GM19438 (cell line): ENCODE results near the gene TEX48.

Experiments used
- ATAC-seq: cut with Tn5 transposase; IDR thresholded peaks from one replicate; pipeline ENCODE4 v1.9.1; 2021; ENCODE audit warnings: low read depth; ENCODE audit not compliant: unreplicated experiment

TEX48 gene

GRCh38 chr9:114694146-114694545, 12.2 kb upstream of the TEX48 start:
- ATAC-seq: no peak

GRCh38 chr9:114693248-114693855, 11.4 kb upstream of the TEX48 start:
- ATAC-seq: no peak

GRCh38 chr9:114691956-114692295, 9.9 kb upstream of the TEX48 start:
- ATAC-seq: no peak

GRCh38 chr9:114691046-114691955, 9.3 kb upstream of the TEX48 start:
- ATAC-seq: no peak

DNA sequence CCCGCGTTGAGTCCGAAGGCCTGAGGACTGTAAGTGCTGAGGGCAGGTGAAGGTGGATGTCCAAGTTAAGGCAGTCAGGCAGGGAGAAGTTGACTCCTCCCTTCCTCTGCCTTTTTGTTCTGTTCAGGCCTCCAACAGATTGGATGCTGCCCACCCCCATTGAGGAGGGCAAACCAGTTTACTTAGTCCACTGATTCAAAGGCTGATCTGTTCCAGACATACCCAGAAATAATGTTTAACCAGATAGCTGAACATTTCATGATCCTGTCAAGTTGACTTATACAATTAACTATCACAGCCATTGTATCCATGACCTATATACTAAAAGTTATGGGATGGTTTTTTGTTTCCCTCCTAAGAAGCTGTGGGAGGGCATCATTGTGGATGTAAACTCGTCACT, 8.3 kb upstream of the TEX48 start:
- no peak for ATAC-seq

- no peak for ATAC-seq
Measured at GRCh38 chr9:114689813-114690212, 7.8 kb upstream of the TEX48 start.

DNA sequence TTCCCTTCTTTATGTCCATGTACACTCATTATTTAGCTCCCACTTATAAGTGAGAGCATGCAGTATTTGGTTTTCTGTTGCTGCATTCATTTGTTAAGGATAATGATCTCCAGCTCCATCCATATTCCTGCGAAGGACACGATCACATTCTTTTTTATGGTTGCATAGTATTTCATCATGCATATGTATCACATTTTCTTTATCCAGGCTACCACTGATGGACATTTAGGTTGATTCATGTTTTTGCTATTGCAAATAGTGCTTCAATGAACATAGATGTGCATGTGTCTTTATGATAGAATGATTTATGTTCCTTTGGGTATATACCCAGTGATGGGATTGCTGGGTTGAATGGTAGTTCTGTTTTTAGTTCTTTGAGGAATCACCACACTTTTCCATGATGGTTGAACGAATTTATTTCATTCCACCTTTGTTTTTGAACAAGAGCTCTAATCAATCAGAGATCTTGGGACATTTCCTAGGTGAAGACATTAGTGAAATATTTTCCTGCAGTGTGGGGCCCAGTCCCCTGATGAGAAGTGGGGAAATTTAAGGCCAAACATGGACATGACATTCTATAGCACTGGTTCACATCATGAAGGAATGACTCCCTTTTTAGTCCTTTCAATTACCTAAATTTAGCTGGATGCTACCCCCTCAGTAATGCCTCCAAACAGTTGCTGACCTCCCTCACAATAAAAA, 7.1 kb upstream of the TEX48 start:
- no peak for ATAC-seq

DNA sequence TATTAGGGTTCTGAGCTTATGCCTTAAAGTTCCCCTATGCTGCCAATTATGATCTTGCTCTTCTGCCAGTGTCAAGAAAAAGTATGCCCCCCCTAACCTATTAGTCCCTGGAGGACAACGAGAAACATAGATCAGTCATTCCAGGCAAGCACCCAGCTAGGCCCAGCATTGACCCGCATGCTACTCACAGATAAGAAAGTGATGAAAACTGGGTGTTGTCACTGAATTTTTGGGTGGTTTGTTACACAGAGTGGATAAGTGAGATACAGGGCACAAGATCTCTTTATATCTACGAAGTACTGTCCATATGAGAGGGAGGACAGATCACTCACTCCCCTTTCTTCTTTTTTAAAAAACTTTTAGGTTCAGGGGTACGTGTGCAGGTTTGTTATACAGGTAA, 6.4 kb upstream of the TEX48 start:
- ATAC-seq: no peak

GRCh38 chr9:114687034-114687433, 5.0 kb upstream of the TEX48 start:
- no peak for ATAC-seq

DNA sequence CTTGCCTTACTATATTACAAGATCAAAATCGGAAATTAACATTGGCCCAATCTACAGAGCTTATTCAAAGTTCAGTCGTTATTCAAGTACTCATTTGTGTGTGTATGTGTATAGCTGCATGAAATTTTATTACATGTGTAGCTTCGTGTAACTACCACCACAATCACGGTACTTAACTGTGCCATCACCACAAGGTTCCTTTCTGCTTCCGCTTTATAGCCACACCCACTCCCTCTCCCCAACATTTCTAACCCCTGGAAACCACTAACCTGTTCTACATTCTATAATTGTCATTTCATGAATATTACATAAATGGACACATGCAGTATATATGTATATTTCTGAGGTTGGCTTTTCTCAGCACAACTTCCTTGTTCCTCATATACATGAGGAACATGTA, 4.0 kb upstream of the TEX48 start:
- no peak for ATAC-seq

DNA sequence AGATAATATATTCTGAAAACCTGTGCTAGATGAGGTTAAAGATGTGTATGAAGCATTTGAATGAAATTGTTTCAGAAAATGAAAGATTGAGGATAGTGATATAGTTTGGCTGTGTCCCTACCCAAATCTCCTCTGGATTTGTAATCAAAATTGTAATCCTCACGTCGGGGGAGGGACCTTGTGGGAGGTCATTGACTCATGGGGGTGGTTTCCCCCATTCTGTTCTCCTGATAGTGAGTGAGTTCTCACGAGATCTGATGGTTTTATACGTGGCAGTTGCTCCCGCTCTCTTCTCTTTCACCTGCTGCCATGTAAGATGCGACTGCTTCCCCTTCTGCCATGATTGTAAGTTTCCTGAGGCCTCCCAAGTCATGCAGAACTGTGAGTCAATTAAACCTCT, 2.0 kb upstream of the TEX48 start:
- no peak for ATAC-seq

- no peak for ATAC-seq
Measured at GRCh38 chr9:114682846-114683245, 854 bp upstream of the TEX48 start.

DNA sequence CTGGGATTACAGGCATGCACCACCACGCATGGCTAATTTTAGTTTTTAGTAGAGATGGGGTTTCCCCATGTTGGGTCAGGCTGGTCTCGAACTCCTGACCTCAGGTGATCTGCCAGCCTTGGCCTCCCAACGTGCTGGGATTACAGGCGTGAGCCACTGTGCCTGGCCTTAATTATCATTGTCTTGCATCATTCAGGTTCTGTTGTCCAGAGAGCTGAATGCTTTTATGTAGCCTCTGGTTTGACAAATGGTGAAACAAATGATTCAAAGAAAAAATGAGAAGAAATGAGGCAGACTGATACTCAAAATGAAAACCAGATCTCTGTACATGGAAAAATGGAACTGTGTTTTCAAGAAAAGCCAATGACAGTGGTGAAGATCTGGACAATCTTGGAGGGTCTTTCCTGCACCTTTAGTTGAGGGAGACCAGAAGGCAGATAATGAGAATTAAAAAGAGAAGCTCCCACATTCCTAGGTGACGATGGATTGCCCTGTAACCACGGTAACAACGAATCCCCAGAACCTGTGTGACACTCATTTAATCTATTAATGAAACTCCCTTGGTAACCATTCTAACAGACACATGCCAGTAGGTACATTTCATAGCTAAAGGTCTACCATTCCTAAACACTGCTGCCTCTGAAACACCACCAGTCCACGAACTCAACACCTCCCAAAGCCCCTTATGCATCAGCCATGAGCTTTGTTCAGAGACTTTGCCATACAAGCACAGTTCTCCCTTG, 1.6 kb downstream of the TEX48 start:
- no peak for ATAC-seq

DNA sequence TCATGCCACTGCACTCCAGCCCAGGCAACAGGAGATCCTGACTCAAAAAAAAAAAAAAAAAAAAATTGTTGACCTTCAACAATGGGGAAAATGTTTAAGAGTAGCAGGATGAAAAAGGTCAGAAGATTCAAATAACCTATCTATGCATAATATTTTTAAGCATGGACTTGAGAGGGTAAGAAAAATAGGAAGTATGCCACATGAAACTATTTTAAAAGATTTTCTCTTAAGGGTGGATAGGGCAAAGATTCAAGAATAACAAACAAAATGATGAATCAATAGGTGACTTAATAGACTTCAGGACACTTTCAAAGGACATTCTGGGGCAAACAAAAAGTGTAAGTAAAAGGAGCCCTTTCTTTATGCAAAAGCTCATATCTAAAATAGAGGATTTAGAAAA, 3.2 kb downstream of the TEX48 start:
- ATAC-seq: no peak

GRCh38 chr9:114678130-114678529, 3.9 kb downstream of the TEX48 start:
- no peak for ATAC-seq

GRCh38 chr9:114677418-114677817, 4.6 kb downstream of the TEX48 start:
- no peak for ATAC-seq

DNA sequence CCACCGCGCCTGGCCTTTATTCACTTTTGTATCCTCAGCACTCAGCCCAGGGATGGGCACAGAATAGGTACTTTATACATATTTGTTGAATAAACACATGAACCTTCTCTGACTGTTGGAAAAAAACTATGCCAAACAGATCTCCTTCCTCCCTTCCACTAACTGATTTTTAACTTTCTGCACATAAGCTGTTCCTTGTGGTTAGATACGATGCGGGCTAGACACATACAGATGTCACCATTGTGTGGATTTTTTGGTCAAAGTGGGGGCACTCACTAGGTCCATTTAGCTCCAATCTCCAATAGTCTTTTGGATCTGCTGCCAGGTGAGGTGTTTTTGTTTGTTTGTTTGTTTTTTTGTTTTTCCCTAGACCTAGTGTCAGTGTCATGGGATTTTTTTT, 5.1 kb downstream of the TEX48 start:
- ATAC-seq: no peak

DNA sequence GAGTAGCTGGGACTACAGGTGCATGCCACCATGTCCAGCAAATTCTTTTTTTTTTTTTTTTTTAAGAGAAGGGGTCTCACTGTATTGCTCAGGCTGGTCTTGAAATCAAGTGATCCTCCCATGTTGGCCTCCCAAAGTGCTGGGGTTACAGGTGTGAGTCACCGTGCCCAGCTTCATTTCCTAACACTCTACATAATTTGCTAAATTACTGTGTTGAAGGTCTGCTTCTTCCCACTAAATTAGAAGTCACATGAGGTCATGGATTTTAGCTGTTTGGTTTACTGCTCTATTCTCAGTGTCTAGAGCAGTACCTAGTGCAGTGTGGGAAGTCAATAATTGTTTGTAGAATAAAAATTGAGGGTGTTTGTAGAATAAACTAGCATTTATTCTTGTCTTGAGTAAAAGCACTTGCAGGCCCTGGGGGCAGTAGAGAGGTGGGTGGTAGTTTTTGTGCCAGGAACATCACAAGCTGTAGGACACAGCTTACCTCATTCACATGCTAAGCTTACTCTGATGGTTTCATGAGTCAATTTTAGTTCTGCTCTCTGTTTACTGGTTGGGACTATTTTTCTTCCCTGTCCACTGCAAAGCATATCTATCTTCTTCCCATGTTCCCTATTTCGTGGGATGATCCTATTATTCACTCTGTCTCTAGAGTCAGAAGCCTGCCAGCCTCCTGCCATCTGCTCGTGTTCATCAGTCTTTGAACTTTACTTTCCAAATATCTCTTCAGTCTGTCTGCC, 7.0 kb downstream of the TEX48 start:
- ATAC-seq: no peak

GRCh38 chr9:114674076-114674797, 7.8 kb downstream of the TEX48 start:
- no peak for ATAC-seq

DNA sequence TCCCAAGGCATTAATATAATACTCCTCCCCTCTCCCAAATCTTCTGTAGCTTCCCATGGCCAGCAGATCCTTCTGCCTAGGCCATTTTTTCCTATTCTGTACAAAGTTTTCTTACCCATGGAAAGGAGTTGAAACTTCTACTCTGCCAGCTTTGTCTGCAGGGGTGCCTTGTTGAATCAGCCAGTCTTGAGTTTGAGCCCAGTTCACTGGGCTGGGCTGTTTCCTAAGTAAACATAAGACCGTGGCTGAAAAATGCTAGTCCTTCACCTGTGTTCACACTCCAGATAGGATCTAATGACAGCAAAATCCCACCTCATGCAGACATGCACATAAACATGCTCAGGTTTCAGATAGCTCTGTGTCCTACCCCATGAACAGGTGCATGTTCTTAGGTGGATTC, 10.4 kb downstream of the TEX48 start:
- ATAC-seq: no peak
